ENCODE measurements around the gene ARID3A.

- no peak for TF ChIP-seq CTCF (IDR thresholded peaks at IDR 0.05)
- TF ChIP-seq POLR2A (IDR thresholded peaks at IDR 0.05) = no peak
These were observed 19.8 kb downstream of the ARID3A start for GRCh38 chr19:945401-946252.

All from Peyer's patch (tissue), 4 donors.